CD4-positive, alpha-beta T cell treated with Interleukin-4 for 4 hours (primary cell): Measurements from ENCODE around the gene STC2.

Experiments used
- DNase-seq: peaks from one replicate; pipeline ENCODE4 v3.0.0-alpha.2; 2020

The STC2 gene

GRCh38 chr5:173328844-173329490 lies 753 bp upstream of the STC2 start:
- no peak for DNase-seq

- no peak for DNase-seq
Observed at GRCh38 chr5:173327084-173327947, 898 bp downstream of the STC2 start.

GRCh38 chr5:173326501-173326960 lies 1.7 kb downstream of the STC2 start:
- DNase-seq: no peak

- no peak for DNase-seq
Observed at GRCh38 chr5:173325091-173325698, 3.0 kb downstream of the STC2 start.

- DNase-seq: no peak
Observed at GRCh38 chr5:173324115-173325001, 3.9 kb downstream of the STC2 start.

GRCh38 chr5:173323799-173324114 lies 4.5 kb downstream of the STC2 start:
- no peak for DNase-seq

GRCh38 chr5:173323106-173323798 lies 5.0 kb downstream of the STC2 start:
- no peak for DNase-seq

GRCh38 chr5:173321886-173322285 lies 6.3 kb downstream of the STC2 start:
- DNase-seq: no peak

GRCh38 chr5:173320259-173320658 lies 8.0 kb downstream of the STC2 start:
- no peak for DNase-seq

GRCh38 chr5:173319646-173320045 lies 8.6 kb downstream of the STC2 start:
- no peak for DNase-seq

GRCh38 chr5:173318881-173319620 lies 9.2 kb downstream of the STC2 start:
- no peak for DNase-seq

- DNase-seq: no peak
Observed at GRCh38 chr5:173318330-173318729, 9.9 kb downstream of the STC2 start.

- DNase-seq: no peak
Observed at GRCh38 chr5:173317852-173318251, 10.4 kb downstream of the STC2 start.

- no peak for DNase-seq
Observed at GRCh38 chr5:173317091-173317730, 11.0 kb downstream of the STC2 start.

GRCh38 chr5:173316339-173317020 lies 11.7 kb downstream of the STC2 start:
- DNase-seq: no peak

GRCh38 chr5:173315495-173316338 lies 12.5 kb downstream of the STC2 start:
- DNase-seq: no peak

GRCh38 chr5:173314166-173314952 lies 13.9 kb downstream of the STC2 start:
- no peak for DNase-seq

- DNase-seq: no peak
Observed at GRCh38 chr5:173313351-173313801, 14.8 kb downstream of the STC2 start.

- no peak for DNase-seq
Observed at GRCh38 chr5:173312821-173313220, 15.4 kb downstream of the STC2 start.
